ACHN (cell line): ENCODE data around the gene TMEM231.
A peak's percentile ranks its signal among the peaks of the same experiment; 100 is the strongest.
"Not testable (repeated sequence)": the region's sequence is repeated elsewhere in the genome, so short reads cannot be mapped to it uniquely, and the experiment has no call there.

Experiments used
- DNase-seq: peaks from one replicate; pipeline ENCODE4 v3.0.0-alpha.2; 2015
- in situ Hi-C: cut with HindIII; loops from 2 replicates; pipeline ENCODE4 v1.10.0; 2017; ENCODE audit warnings: low sequenced_read_pairs, low pct_ligation_motif_present, low pct_unique_long_range_greater_than_20kb

TMEM231 gene

DNA sequence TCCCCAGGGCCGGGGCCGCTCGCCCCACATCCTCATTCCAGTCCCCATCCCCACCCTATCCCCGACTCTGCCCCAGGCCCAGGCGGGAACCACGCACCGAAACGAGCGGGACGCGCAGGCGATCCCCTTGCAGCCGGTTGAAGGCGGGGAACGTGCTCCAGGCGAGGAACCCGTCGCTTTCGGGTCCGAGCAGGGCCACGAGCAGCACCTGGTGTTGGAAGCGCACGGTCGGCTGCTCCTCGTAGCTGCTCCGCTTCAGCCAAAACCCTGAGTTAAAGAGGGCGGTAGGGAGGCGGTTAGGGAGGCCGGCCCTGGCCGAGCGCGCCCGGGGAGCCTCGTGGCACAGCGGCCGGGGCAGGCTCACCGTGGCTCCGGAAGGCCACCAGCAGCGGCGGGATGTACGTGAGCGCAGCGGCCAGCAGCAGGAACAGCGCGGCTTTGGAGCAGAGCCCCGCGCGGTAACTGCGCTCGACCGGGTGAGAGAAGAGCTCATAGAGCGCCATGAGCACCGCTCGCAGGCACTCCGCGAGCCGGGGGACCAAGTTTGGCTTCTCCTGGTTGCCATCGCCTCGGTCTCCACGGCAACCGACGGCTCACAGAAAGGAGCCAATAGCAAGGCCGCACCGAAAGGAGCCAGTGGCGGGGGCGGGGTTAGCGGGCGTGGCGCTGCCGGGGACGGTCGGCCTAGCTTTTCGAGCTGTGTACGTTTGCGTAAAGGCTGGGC, at the start of gene TMEM231:
Gene TMEM231 (minus strand): TSS at position 546 of the 724 bp plus-strand sequence. CDS start 43 bp downstream, at position 503.
- in situ Hi-C loops: no loop called here
- peak; percentile 97 for DNase-seq

GRCh38 chr16:75603241-75603640, 47.2 kb upstream of the TMEM231 start:
- in situ Hi-C loops: no loop called here
- no peak for DNase-seq

DNA sequence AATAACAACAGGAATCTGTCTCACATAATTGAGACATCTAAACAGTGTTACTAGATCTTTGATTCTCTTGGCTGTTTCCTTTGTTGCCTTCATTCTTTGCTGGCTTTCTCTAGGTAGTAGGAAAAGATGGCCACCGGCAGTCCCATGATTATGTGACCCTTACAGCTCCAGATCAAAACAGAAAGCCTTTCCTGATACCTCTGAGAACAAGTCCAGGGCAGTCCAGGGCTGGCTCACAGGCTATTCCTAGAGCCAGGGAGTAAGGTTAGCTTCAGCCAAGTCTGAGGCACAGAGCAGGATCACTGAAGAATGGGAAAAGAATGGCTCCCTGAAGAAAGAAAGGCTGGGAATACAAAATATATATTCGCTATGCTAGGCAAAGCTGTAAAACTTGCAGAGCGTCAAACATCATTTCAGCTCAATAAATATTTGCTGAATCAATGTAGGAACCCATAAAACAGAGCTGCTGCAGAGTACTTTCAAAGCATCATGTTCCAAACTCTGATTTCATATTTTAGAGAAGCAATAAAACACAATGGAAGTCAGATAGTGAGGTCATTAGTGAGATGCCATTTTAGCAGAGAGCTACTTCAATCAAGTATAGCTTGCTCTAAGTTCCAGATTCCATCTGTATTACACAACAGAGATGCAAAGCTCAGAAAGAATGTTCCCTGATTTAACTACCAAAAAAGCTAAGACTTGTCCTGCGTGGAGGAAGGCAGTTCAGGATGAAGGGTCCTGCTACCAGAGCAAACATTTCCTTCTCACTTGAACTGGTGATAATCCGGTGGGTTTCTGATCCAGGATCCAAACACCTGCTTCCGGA, 43.6 kb upstream of the TMEM231 start:
- in situ Hi-C loops: no loop called here
- DNase-seq: no peak

DNA sequence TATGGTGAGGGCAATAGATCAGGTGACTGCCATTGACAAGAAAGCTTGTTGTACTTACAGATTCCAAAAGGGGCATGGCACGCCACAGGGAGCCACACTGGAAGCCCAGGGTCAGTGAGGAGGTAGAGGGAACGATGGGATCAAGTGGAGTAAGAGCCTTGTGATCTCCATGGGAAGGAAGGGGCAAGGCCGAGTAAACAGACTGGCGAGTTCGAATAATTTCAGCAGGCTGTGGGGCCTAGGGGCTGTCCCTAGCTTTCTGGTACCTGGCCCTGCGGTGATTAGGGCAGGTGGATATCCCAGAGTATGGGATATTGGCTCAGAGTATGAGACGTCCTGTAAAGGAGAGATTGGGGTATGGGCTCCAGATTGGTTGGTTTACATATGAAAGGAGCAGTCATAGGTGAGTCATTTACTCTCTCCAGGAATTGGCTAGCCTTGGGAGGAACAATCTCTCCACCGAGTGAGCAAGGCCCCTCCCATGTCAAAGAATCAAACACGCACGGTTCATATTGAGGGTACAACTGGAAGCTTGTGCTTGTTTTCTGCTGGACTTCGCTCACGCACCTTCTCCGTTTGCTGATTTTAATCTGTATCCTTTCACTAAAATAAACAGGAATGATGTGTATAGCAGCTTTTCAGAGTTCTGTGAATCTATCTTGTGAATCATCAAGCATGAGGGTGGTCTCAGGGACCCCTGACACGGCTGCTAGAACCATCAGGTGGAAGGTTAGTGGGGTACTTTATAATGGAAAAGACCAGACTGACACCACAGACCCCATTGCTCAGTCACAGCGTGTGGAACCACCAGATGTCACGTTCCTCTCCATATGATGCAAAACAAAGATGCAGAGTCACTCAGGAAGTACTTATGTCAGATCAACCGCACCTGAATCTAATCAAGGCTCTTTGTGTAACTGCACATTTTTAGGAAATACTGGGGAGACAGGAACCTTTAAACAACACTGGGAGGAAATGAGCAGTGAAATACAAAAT, 38.1 kb upstream of the TMEM231 start:
- peak; percentile 24 for DNase-seq

GRCh38 chr16:75593308-75593707, 37.3 kb upstream of the TMEM231 start:
- in situ Hi-C loops: no loop called here
- no peak for DNase-seq

More for the DNA sequence above, 38.1 kb upstream of the TMEM231 start:
- in situ Hi-C loops: no loop called here

DNA sequence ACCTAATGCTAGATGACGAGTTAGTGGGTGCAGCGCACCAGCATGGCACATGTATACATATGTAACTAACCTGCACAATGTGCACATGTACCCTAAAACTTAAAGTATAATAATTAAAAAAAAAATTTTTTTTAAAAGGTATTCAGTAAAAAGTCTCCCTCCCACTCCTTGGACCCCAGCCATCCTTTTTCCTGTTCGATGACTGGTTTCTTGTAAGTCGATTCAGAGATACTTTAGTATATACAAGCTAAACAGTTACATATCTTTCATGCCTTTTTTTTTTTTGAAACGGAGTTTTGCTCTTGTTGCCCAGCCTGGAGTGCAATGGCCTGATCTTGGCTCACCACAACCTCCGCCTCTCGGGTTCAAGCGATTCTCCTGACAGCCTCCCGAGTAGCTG, 35.9 kb upstream of the TMEM231 start:
- DNase-seq, in situ Hi-C loops: not testable (repeated sequence)

DNA sequence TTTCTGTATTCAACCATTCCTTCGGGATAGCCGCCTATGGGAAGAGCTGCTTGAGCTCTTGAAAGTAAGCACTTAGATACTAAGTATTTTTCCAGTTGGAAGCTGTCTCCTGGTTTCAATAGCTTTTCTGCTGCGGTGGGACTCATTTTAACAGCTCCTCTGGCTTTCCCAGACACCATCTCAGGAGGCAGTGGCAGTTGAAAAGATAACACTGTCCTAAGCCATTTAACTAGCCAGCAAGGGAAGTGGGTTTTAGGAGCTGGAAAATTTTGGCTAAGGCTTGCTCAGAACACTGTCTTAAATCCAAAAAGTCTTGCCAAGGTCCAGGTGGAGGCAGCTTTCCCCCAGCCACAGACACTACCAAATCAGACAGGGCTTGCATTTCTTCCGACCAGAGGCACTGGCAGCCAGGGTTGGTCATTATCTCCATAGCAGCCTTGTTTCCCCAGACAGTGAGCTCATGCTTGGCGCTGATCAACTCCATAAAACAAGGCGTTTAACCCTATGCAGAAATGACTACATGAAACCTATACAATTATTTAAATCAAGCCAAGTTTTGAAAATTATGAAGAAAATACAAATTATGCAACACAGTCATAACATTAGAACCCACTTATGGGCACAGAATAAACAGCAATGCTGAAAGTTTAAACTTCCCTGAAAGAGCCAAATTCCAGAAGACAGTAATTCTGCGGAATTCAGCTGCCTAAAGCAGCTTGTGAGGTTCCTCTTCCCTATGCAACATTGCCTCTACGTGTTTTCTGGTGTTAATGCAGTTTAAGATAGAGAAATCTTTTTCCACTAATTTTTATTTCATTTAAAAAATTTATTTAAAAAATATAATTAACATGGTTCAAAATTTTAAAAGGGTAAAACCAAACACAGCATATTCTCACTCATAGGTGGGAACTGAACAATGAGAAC, 35.1 kb upstream of the TMEM231 start:
- in situ Hi-C loops: no loop called here
- DNase-seq: no peak

- in situ Hi-C loops: no loop called here
- no peak for DNase-seq
Measured at GRCh38 chr16:75589306-75589705, 33.3 kb upstream of the TMEM231 start.

DNA sequence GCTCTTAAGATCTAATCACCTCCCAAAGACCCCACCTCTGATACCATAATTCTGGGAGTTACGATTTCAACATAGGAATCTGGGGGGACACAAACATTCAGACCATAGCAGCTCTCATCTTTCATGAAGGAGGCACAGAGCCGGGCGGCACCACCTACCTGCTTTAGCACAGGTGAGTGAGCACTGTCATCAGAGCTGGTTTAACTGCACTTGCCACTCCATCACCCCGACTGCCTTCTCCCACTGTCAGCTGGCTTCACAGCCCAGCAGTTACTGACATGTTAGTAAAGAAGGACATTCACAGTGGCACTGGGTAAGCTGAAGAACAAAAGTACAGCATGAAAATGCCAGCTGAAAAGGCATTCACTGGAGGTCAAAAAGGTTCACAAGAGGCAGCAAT, 32.7 kb upstream of the TMEM231 start:
- in situ Hi-C loops: no loop called here
- DNase-seq: no peak

GRCh38 chr16:75584108-75584507, 28.1 kb upstream of the TMEM231 start:
- no peak for DNase-seq
- in situ Hi-C loops: no loop called here

DNA sequence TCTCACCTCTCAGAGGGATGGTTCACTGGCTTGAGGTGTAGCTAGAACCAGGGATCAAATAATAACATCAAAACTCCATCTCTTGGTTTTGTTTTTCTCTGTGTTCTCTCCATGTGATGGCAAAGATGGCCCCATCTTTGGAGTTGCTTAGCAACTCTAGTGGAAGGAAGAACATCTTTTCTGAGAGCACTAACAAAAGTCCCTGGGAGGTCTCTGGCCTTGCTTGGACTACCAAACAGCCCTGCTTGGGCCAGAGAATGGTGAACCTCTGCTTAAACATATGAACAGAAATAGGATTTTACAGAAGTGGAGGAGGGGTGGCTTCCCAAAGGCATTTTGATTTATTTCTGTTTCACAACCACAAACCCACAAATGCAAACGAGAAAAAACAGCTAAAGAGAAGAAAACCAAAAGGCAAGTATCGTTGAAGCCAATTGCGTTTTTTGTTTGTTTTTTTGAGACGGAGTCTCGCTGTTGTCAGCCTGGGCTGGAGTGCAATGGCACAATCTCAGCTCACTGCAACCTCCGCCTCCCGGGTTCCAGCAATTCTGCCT, 23.3 kb upstream of the TMEM231 start:
- in situ Hi-C loops: no loop called here
- no peak for DNase-seq

DNA sequence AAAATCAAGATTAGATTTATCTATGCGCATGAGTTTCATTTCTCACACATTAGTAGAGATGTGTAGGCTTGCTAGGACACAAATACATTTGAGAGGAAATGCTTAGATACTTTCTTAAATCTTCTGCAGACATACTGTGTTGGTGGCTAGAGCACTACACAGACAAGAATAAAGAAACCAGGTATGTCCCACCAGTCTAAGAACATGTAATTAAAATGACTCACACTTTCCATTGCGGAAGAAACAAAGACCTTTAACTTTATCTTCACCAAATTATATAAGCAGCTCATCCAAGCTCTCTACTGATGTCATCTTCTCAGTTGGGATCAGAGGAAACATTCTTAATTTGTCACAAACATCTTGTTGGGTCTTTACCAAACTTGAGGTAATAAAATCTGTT, 22.7 kb upstream of the TMEM231 start:
- no peak for DNase-seq
- in situ Hi-C loops: no loop called here

DNA sequence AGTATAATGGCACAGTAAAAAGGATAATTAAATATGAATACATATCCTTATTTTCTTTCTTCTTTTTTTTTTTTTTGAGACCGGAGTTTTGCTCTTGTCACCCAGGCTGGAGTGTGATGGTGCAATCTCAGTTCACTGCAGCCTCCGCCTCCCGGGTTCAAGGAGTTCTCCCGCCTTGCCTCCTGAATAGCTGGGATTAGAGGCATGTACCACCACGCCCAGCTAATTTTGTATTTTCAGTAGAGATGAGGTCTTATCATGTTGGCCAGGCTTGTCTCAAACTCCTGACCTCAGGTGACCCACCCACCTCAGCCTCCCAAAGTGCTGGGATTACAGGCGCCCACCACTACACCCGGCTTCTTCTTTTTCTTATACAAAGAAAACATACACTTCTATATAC, 22.2 kb upstream of the TMEM231 start:
- in situ Hi-C loops: no loop called here
- DNase-seq: no peak

- in situ Hi-C loops: no loop called here
- no peak for DNase-seq
Measured at GRCh38 chr16:75576384-75576811, 20.3 kb upstream of the TMEM231 start.

DNA sequence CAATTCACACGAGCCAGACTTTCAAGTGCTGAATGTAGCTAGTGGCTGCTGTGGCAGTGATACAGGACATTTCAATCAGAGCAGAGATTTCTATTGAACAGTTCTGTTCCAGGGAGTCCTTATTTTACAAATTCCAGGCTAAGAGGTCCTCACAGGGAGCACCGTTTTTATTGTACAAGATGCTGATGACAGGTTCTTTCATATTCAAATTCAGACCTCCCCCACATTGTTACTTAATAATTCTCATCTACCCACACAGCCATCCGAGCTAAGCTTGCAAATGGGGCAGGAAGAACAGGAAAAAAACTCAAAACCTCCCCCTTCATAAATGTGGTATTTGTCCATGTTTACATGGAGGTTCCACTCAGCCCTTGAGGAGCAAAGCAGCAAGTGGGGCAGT, 19.9 kb upstream of the TMEM231 start:
- in situ Hi-C loops: no loop called here
- DNase-seq: no peak

DNA sequence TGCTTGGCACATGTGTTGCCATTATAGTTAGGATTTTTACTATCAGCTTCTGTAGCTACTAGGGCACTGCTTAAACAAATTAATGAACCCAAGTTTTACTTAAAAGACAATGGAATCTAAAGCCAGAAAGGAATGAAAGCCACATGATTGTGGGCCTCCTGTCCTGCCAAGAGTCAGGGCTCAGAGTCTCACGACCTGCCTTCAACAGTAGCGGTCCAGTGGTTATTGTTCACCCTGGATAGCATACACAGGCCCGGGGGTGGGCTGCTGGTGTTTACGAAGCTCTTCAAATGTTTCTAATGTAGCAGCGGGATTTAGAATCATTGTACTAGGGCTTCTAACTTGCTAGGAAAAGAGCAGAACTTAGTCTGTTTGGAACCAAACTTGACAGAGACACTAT, 17.9 kb upstream of the TMEM231 start:
- in situ Hi-C loops: no loop called here
- no peak for DNase-seq

GRCh38 chr16:75572864-75573542, 17.0 kb upstream of the TMEM231 start:
- in situ Hi-C loops: no loop called here
- DNase-seq: no peak
